Esophagus muscularis mucosa (tissue), 2 donors: ENCODE results near the gene ELP1.
"Not testable (repeated sequence)": the region's sequence is repeated elsewhere in the genome, so short reads cannot be mapped to it uniquely, and the experiment has no call there.

Experiments used
- EP300 ChIP-seq: sonication (generic); formaldehyde crosslinking; IDR thresholded peaks from one replicate; pipeline ENCODE4 v1.6.1; 2017; ENCODE audit warnings: antibody characterized with exemption
- POLR2A ChIP-seq: fragments of 450-650 bp; IDR thresholded peaks from one replicate; pipeline ENCODE4 v1.6.1; 2017; ENCODE audit warnings: antibody characterized with exemption, moderate library complexity, mild to moderate bottlenecking, low read depth

- not testable (repeated sequence) for TF ChIP-seq POLR2A, EP300
Measured at GRCh38 chr9:108920401-108920800, 13.5 kb downstream of the ELP1 start.
